K562 (cell line): Measurements from ENCODE around the gene ZGLP1. TPM values are rescaled to one million over a fixed set of nuclear protein-coding genes. Genes with fewer than 3 reads are reported as not detected.

Experiments
- ATF3 ChIP-seq, 2 experiments: fragments of 450-650 bp in 1 of 2; sonication (generic) in 1 of 2; formaldehyde crosslinking in 1 of 2; IDR thresholded peaks in 1 of 2; conservative IDR thresholded peaks in 1 of 2; 2 replicates each; pipeline versions ENCODE4 v1.6.1 to v1.8.1; 2016 to 2023; ENCODE audit warnings: mild to moderate bottlenecking in 2 of 2, moderate library complexity in 2 of 2, inconsistent platforms in 1 of 2, missing genetic modification reagents in 1 of 2
- BCOR ChIP-seq: fragments of 450-650 bp; IDR thresholded peaks from 2 replicates; pipeline ENCODE4 v1.6.1; 2016
- CBFA2T3 ChIP-seq: fragments of 450-650 bp; IDR thresholded peaks from 2 replicates; pipeline ENCODE4 v1.6.1; 2017
- EZH2 ChIP-seq: IDR thresholded peaks from 2 replicates; pipeline ENCODE4 v1.6.1; 2012; ENCODE audit warnings: low read depth, mild to moderate bottlenecking, inconsistent platforms, low read length, borderline replicate concordance
- FIP1L1 ChIP-seq: fragments of 200-400 bp; formaldehyde crosslinking; IDR thresholded peaks from 2 replicates; pipeline ENCODE4 v1.6.1; 2018; ENCODE audit warnings: mild to moderate bottlenecking, low read depth, low read length; ENCODE audit not compliant: poor library complexity, severe bottlenecking
- L3MBTL2 ChIP-seq: fragments of 450-650 bp; IDR thresholded peaks from 2 replicates; pipeline ENCODE4 v1.6.1; 2016; ENCODE audit warnings: mild to moderate bottlenecking, moderate library complexity
- LCOR ChIP-seq: sonication (generic); formaldehyde crosslinking; IDR thresholded peaks from 2 replicates; pipeline ENCODE4 v1.8.0; 2022; ENCODE audit warnings: mild to moderate bottlenecking, missing genetic modification reagents
- MBD2 ChIP-seq: sonication (generic); IDR thresholded peaks from 2 replicates; pipeline ENCODE4 v1.6.1; 2016; ENCODE audit warnings: low read depth, borderline replicate concordance
- NCOA6 ChIP-seq: fragments of 450-650 bp; IDR thresholded peaks from 2 replicates; pipeline ENCODE4 v1.6.1; 2017; ENCODE audit warnings: mild to moderate bottlenecking
- SNIP1 ChIP-seq: fragments of 450-650 bp; IDR thresholded peaks from 2 replicates; pipeline ENCODE4 v1.7.1; 2017; ENCODE audit warnings: low read depth, mild to moderate bottlenecking
- SP1 ChIP-seq: sonication (generic); formaldehyde crosslinking; IDR thresholded peaks from 2 replicates; pipeline ENCODE4 v1.8.1; 2022; ENCODE audit warnings: mild to moderate bottlenecking, missing genetic modification reagents
- XRCC3 ChIP-seq: fragments of 450-650 bp; IDR thresholded peaks from 2 replicates; pipeline ENCODE4 v1.6.1; 2017; ENCODE audit warnings: mild to moderate bottlenecking, moderate library complexity
- ZNF24 ChIP-seq: fragments of 450-650 bp; IDR thresholded peaks from 2 replicates; pipeline ENCODE4 v1.6.1; 2016
- ZNF407 ChIP-seq: fragments of 450-650 bp; IDR thresholded peaks from 2 replicates; pipeline ENCODE4 v1.6.1; 2016; ENCODE audit warnings: low read depth
- ZNF764 ChIP-seq: fragments of 250-450 bp; sonication (Bioruptor Pico); IDR thresholded peaks from 2 replicates; pipeline ENCODE4 v1.4.0; 2020; ENCODE audit warnings: low read depth, mild to moderate bottlenecking, moderate library complexity
- polyA plus RNA-seq, 8 experiments: library from polyadenylated mRNA; depleted of rRNA in 4 of 8; stranded (reverse) in 5 of 8; unstranded in 3 of 8; fragments of >200 nt; fragmentation: Nextera tagmentation in 2 of 8; fragmentation: Illumina TruSeq in 1 of 8; extraction: Ambion mirVana in 2 of 8; extraction: Trizol in 1 of 8; gene quantifications; 2 replicates each; pipeline versions ENCODE4 v1.2.1 to v1.2.3, GENCODE V29; 2011 to 2014; ENCODE audit warnings: inconsistent platforms in 1 of 8, missing spikeins in 1 of 8
- total RNA-seq, 7 experiments: library from RNA; depleted of rRNA in 6 of 7; stranded (reverse); fragments of >200 nt in 6 of 7; fragmentation: Illumina TruSeq in 2 of 7; extraction: Trizol in 2 of 7; gene quantifications; 2 replicates each; pipeline versions ENCODE4 v1.2.1 to v1.2.3, GENCODE V29; 2011 to 2021; ENCODE audit warnings: low replicate concordance in 1 of 7
- TF ChIP-seq, protein P1 (sequence below): fragments of 250-450 bp; sonication (Bioruptor Pico); IDR thresholded peaks from 2 replicates; pipeline ENCODE4 v1.5.0; 2021
- TF ChIP-seq, protein P2 (sequence below): sonication (generic); formaldehyde crosslinking; IDR thresholded peaks from 2 replicates; pipeline ENCODE4 v1.8.0; 2022; ENCODE audit warnings: mild to moderate bottlenecking, missing genetic modification reagents

ZGLP1 gene
- total and polyA plus RNA-seq, 9 of the 15 experiments (the other 6 are each of a cell fraction or from before 2014, with no cell fraction given), result 0.24 to 4.5 (median 2.2) TPM

DNA sequence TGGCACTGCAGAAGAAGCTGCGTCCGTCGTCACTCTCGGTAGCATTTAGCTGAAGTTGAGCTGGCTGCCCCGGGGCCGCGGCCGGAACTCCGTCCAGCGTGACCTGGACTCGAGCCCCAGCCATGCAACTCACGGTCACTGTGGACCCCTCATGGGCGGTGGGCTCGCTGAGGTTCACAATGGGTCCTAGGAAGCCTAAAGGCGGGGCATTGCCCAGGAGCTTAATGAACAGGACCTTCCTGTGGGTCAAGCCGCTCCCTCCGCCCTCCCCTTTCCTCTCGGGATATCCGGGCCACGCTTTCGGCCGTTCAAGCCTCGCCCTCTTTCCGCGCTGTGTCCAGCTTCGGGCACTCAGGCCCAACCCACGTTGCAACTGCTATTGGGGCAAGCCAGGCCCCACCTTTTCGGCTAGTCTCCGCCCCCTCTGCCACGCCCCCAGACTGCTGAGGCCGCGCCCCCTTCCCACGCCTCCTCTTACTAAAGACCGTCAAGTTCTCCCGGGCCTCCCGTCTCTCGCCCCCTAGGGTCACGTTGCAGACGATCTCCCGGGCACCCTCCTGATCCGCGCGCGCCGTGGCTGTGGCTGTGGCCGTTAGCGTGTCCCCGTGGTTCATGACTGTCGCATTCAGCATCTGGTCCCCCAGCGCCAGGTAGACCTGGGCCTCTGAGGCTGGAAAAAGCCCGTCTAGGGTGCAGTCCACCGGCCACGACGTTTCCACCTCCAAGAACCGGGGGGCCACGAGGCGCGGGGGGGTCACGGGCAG lies 25.2 kb upstream of the ZGLP1 start (continued):
- TF ChIP-seq ZNF24 (no peak), ZNF764 (CRISPR knock-in tag) (no peak), ATF3 (IDR thresholded peaks at IDR 0.05) (no peak), ATF3 (CRISPR knock-in tag; conservative IDR thresholded peaks at IDR 0.05) (no peak), LCOR (CRISPR knock-in tag) (peak; percentile 74; the same call in 1 of the 2 replicates), FIP1L1 (peak; percentile 62), L3MBTL2 (peak; percentile 83), SP1 (CRISPR knock-in tag) (peak; percentile 91), NCOA6 (peak; percentile 81; the same call in 1 of the 2 replicates), BCOR (no peak), MBD2 (peak; percentile 30; the same call in 1 of the 2 replicates), CBFA2T3 (no peak), SNIP1 (no peak), XRCC3 (no peak), ZNF407 (no peak), EZH2 (no peak)
- TF ChIP-seq, protein P1, sequence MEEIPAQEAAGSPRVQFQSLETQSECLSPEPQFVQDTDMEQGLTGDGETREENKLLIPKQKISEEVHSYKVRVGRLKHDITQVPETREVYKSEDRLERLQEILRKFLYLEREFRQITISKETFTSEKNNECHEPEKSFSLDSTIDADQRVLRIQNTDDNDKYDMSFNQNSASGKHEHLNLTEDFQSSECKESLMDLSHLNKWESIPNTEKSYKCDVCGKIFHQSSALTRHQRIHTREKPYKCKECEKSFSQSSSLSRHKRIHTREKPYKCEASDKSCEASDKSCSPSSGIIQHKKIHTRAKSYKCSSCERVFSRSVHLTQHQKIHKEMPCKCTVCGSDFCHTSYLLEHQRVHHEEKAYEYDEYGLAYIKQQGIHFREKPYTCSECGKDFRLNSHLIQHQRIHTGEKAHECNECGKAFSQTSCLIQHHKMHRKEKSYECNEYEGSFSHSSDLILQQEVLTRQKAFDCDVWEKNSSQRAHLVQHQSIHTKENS (CRISPR knock-in tag), result no peak
- TF ChIP-seq, protein P2, sequence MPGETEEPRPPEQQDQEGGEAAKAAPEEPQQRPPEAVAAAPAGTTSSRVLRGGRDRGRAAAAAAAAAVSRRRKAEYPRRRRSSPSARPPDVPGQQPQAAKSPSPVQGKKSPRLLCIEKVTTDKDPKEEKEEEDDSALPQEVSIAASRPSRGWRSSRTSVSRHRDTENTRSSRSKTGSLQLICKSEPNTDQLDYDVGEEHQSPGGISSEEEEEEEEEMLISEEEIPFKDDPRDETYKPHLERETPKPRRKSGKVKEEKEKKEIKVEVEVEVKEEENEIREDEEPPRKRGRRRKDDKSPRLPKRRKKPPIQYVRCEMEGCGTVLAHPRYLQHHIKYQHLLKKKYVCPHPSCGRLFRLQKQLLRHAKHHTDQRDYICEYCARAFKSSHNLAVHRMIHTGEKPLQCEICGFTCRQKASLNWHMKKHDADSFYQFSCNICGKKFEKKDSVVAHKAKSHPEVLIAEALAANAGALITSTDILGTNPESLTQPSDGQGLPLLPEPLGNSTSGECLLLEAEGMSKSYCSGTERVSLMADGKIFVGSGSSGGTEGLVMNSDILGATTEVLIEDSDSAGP, result no peak
